Calu3 (cell line): ENCODE results near the gene SLC24A3. TPM values are rescaled to one million over a fixed set of nuclear protein-coding genes. Genes with fewer than 3 reads are reported as not detected.

Source experiments
- BruUV-seq: library from RNA; stranded (reverse); fragments of 400-500 nt; replicated peaks from 2 replicates; lab custom pipeline; 2021; lab: Mats Ljungman, UMichigan
- CTCF ChIA-PET: fragments of 300-600 bp; sonication (Branson Sonifier 250); formaldehyde crosslinking; loops from one replicate; lab custom pipeline; 2022; ENCODE audit warnings: antibody characterized with exemption; lab: Charles Lee
- DNase-seq: peaks from one replicate; pipeline ENCODE4 v3.0.0; 2022
- H3K27ac Mint-ChIP-seq: one replicate; pipeline ENCODE4 v1.8.0; 2022; ENCODE audit warnings: mixed read lengths; ENCODE audit not compliant: unreplicated experiment
- H3K27me3 Mint-ChIP-seq: one replicate; pipeline ENCODE4 v1.8.0; 2022; ENCODE audit warnings: mixed read lengths; ENCODE audit not compliant: unreplicated experiment
- H3K36me3 Mint-ChIP-seq: one replicate; pipeline ENCODE4 v1.8.0; 2022; ENCODE audit warnings: mild to moderate bottlenecking, moderate library complexity, mixed read lengths; ENCODE audit not compliant: insufficient read depth, unreplicated experiment
- H3K4me1 Mint-ChIP-seq: one replicate; pipeline ENCODE4 v1.8.0; 2022; ENCODE audit warnings: mild to moderate bottlenecking, low read depth, mixed read lengths; ENCODE audit not compliant: unreplicated experiment
- H3K4me3 Mint-ChIP-seq: one replicate; pipeline ENCODE4 v1.8.0; 2022; ENCODE audit warnings: mild to moderate bottlenecking, low read depth, moderate library complexity, mixed read lengths; ENCODE audit not compliant: unreplicated experiment
- H3K9me3 Mint-ChIP-seq: one replicate; pipeline ENCODE4 v1.8.0; 2022; ENCODE audit warnings: low read depth, mixed read lengths; ENCODE audit not compliant: unreplicated experiment
- CTCF ChIP-seq: fragments of 200-600 bp; IDR thresholded peaks from one replicate; pipeline ENCODE4 v1.8.0; 2022; ENCODE audit warnings: antibody characterized with exemption; ENCODE audit not compliant: unreplicated experiment
- intact Hi-C: fragments of 100-400 bp; cut with micrococcal nuclease; formaldehyde crosslinking; loops from one replicate; pipeline ENCODE4 v1.10.0; 2022; ENCODE audit not compliant: unreplicated experiment
- total RNA-seq: library from RNA; stranded (reverse); gene quantifications from 2 replicates; pipeline ENCODE4 v1.2.3, GENCODE V29; 2022

SLC24A3 gene
- total RNA-seq, 1 experiment from 2014 or later, result not detected

- TF ChIP-seq CTCF, result no peak
- DNase-seq, result no peak
- peaks cover 7% of the 10 kb centered on the region for H3K27me3 Mint-ChIP-seq
- no TSS peak for BruUV-seq
- H3K36me3 Mint-ChIP-seq, result no peaks in the 10 kb centered on the region
- no peak overlapping the region for H3K4me3 Mint-ChIP-seq
- no peaks in the 10 kb centered on the region for H3K4me1 Mint-ChIP-seq
- no peaks in the 10 kb centered on the region for H3K9me3 Mint-ChIP-seq
- H3K27ac Mint-ChIP-seq, result no peak overlapping the region
- CTCF ChIA-PET, result no interaction called here
- intact Hi-C loops, result no loop called here
These were observed 319.0 kb downstream of the SLC24A3 start for GRCh38 chr20:19531446-19531845.

- DNase-seq, result no peak
- BruUV-seq, result no TSS peak
- Mint-ChIP-seq H3K4me3 (no peak overlapping the region), H3K36me3 (no peaks in the 10 kb centered on the region), H3K4me1 (no peaks in the 10 kb centered on the region), H3K27ac (no peak overlapping the region), H3K27me3 (peaks cover 8% of the 10 kb centered on the region), H3K9me3 (no peaks in the 10 kb centered on the region)
- TF ChIP-seq CTCF, result no peak
- CTCF ChIA-PET, result no interaction called here
- intact Hi-C loops, result no loop called here
These were observed 326.1 kb downstream of the SLC24A3 start for GRCh38 chr20:19538556-19538955.

GRCh38 chr20:19539191-19539590, 326.7 kb downstream of the SLC24A3 start:
- no peak overlapping the region for H3K4me3 Mint-ChIP-seq
- TF ChIP-seq CTCF, result no peak
- H3K27ac Mint-ChIP-seq, result no peak overlapping the region
- intact Hi-C loops, result no loop called here
- H3K36me3 Mint-ChIP-seq, result no peaks in the 10 kb centered on the region
- peaks cover 8% of the 10 kb centered on the region for H3K27me3 Mint-ChIP-seq
- BruUV-seq, result no TSS peak
- H3K4me1 Mint-ChIP-seq, result no peaks in the 10 kb centered on the region
- H3K9me3 Mint-ChIP-seq, result no peaks in the 10 kb centered on the region
- CTCF ChIA-PET, result no interaction called here
- no peak for DNase-seq

GRCh38 chr20:19540392-19540791, 327.9 kb downstream of the SLC24A3 start:
- intact Hi-C loops, result no loop called here
- peaks cover 8% of the 10 kb centered on the region for H3K27me3 Mint-ChIP-seq
- no peak overlapping the region for H3K27ac Mint-ChIP-seq
- BruUV-seq, result no TSS peak
- no peak for TF ChIP-seq CTCF
- CTCF ChIA-PET, result no interaction called here
- H3K4me1 Mint-ChIP-seq, result no peaks in the 10 kb centered on the region
- H3K4me3 Mint-ChIP-seq, result no peak overlapping the region
- no peaks in the 10 kb centered on the region for H3K9me3 Mint-ChIP-seq
- no peaks in the 10 kb centered on the region for H3K36me3 Mint-ChIP-seq
- DNase-seq, result no peak

- H3K27me3 Mint-ChIP-seq, result peaks cover 8% of the 10 kb centered on the region
- no peak overlapping the region for H3K27ac Mint-ChIP-seq
- no peaks in the 10 kb centered on the region for H3K36me3 Mint-ChIP-seq
- H3K9me3 Mint-ChIP-seq, result no peaks in the 10 kb centered on the region
- no peak for DNase-seq
- intact Hi-C loops, result no loop called here
- no peak overlapping the region for H3K4me3 Mint-ChIP-seq
- TF ChIP-seq CTCF, result no peak
- CTCF ChIA-PET, result no interaction called here
- no TSS peak for BruUV-seq
- no peaks in the 10 kb centered on the region for H3K4me1 Mint-ChIP-seq
These were observed 330.7 kb downstream of the SLC24A3 start for GRCh38 chr20:19543101-19543500.
